Fibroblast of lung (primary cell): ENCODE measurements around the gene GPAT3. TPM values are rescaled to one million over a fixed set of nuclear protein-coding genes. Genes with fewer than 3 reads are reported as not detected.

Source experiments
- DNase-seq, 2 donors: peaks; one replicate each; pipeline versions ENCODE4 v3.0.0 to v3.0.0-alpha.2; 2010; ENCODE audit warnings: low read depth in 2 of 2
- H2AFZ ChIP-seq: 2 replicates; pipeline ENCODE4 v1.5.1; 2012; ENCODE audit warnings: low read length, control low read depth, inconsistent platforms
- H3K27ac ChIP-seq: 2 replicates; pipeline ENCODE4 v1.5.1; 2011; ENCODE audit warnings: low read length, control low read depth; ENCODE audit not compliant: insufficient read depth
- H3K27me3 ChIP-seq: 2 replicates; pipeline ENCODE4 v1.5.1; 2011; ENCODE audit warnings: mild to moderate bottlenecking, low read length; ENCODE audit not compliant: control insufficient read depth, insufficient read depth
- H3K36me3 ChIP-seq: 2 replicates; pipeline ENCODE4 v1.5.1; 2011; ENCODE audit warnings: low read length; ENCODE audit not compliant: control insufficient read depth, insufficient read depth
- H3K4me1 ChIP-seq: 2 replicates; pipeline ENCODE4 v1.5.1; 2011; ENCODE audit warnings: low read length; ENCODE audit not compliant: control insufficient read depth, insufficient read depth; ENCODE audit errors: extremely low read depth
- H3K4me2 ChIP-seq: 2 replicates; pipeline ENCODE4 v1.5.1; 2011; ENCODE audit warnings: low read length, control low read depth; ENCODE audit not compliant: insufficient read depth; ENCODE audit errors: extremely low read depth
- H3K4me3 ChIP-seq, 4 experiments: fragments of 200-600 bp in 1 of 4; sonication (generic) in 1 of 4; replicated peaks in 1 of 4; 2 replicates each; pipeline ENCODE4 v1.5.1; 2011 to 2016; ENCODE audit warnings: low read length in 4 of 4, low read depth in 3 of 4, mild to moderate bottlenecking in 3 of 4, control low read depth in 2 of 4, inconsistent platforms in 1 of 4, mixed read lengths in 1 of 4; ENCODE audit not compliant: insufficient read depth in 1 of 4; ENCODE audit errors: control extremely low read depth in 1 of 4
- H3K79me2 ChIP-seq: 2 replicates; pipeline ENCODE4 v1.5.1; 2012; ENCODE audit warnings: mild to moderate bottlenecking, low read length, inconsistent platforms; ENCODE audit not compliant: control insufficient read depth, insufficient read depth
- H3K9ac ChIP-seq: 2 replicates; pipeline ENCODE4 v1.5.1; 2011; ENCODE audit warnings: mild to moderate bottlenecking, low read length, control low read depth; ENCODE audit not compliant: insufficient read depth
- H3K9me3 ChIP-seq: 2 replicates; pipeline ENCODE4 v1.5.1; 2012; ENCODE audit warnings: low read depth, low read length; ENCODE audit not compliant: control insufficient read depth, insufficient read depth
- H4K20me1 ChIP-seq: 2 replicates; pipeline ENCODE4 v1.5.1; 2011; ENCODE audit warnings: low read length; ENCODE audit not compliant: control insufficient read depth, insufficient read depth; ENCODE audit errors: extremely low read depth
- EZH2 ChIP-seq: IDR thresholded peaks from 2 replicates; pipeline ENCODE4 v1.5.1; 2012; ENCODE audit warnings: low read length, control low read depth, mild to moderate bottlenecking; ENCODE audit errors: missing control alignments
- polyA minus RNA-seq: library from RNA; depleted of rRNA, polyadenylated mRNA; stranded (reverse); fragments of >200 nt; gene quantifications from 2 replicates; pipeline ENCODE4 v1.2.3, GENCODE V29; 2011; ENCODE audit warnings: low replicate concordance
- polyA plus RNA-seq, 2 donors: library from polyadenylated mRNA; depleted of rRNA in 1 of 2; stranded (reverse) in 1 of 2; unstranded in 1 of 2; fragments of >200 nt; gene quantifications; 2 replicates each; pipeline ENCODE4 v1.2.1, GENCODE V29; 2011 to 2012; ENCODE audit warnings: missing spikeins in 1 of 2
- total RNA-seq: library from RNA; depleted of rRNA; stranded (reverse); fragments of >200 nt; gene quantifications from 2 replicates; pipeline ENCODE4 v1.2.1, GENCODE V29; 2014
- TF ChIP-seq, protein P1 (sequence below), 2 donors: IDR thresholded peaks in 1 of 2; conservative IDR thresholded peaks in 1 of 2; 1 replicate in 1 of 2; 2 replicates in 1 of 2; pipeline ENCODE4 v1.5.1; 2011 to 2012; ENCODE audit warnings: low read length in 2 of 2, control low read depth in 1 of 2, inconsistent platforms in 1 of 2, low read depth in 1 of 2, mild to moderate bottlenecking in 1 of 2

GPAT3 gene
- total RNA-seq (2.1 and 4.1 TPM in 2 replicates), polyA plus RNA-seq (2.6 and 11.2 TPM in 2 replicates), polyA minus RNA-seq (3.6 and 3.7 TPM in 2 replicates)
- polyA plus RNA-seq (2012), result 1.7 and 7.1 TPM in 2 replicates

DNA sequence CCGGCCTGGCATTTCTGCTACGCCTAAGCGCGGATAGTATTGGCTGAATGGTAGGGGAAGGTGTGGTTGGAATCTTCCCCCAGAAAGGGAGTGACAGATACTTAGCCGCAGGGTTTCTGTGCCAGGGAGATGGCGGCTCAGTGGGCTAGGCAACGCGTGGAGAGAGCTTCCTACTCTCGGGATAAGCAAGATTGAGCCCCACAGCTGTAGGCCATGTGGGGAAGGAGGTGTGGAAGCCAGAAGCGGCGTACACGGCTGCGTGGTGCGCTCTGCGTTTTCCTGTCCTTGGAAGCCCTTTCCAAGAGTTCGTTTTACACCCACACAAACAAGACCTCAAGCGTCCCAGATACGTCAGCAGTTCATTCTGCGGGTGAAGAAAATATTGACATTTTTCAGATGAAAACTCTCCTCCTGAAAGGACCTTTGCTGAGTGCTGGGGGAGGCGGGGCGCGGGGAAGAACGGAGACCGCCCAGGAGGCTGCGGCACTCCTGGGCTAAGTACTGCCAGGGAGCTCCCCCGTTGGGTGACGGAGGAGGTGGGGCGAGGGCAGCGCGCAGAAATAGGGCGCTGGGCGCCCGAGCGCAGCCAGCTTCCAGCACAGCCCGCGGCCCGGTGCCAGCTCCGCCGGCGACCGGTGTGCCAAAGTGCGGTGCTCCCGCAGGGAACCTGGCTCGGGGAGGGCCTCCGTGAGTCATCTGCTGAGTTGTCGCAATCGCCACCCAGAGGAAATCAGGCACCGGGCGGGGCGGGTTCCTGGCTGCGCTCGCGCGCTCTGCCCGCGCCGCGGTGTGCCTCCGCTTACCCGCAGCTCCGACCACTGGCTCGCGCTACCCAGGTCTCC lies at the start of gene GPAT3:
GPAT3 (plus strand) TSS at position 589 of the 842 bp plus-strand sequence. CDS start 515 bp downstream, outside the sequence.
- TF ChIP-seq, protein P1, sequence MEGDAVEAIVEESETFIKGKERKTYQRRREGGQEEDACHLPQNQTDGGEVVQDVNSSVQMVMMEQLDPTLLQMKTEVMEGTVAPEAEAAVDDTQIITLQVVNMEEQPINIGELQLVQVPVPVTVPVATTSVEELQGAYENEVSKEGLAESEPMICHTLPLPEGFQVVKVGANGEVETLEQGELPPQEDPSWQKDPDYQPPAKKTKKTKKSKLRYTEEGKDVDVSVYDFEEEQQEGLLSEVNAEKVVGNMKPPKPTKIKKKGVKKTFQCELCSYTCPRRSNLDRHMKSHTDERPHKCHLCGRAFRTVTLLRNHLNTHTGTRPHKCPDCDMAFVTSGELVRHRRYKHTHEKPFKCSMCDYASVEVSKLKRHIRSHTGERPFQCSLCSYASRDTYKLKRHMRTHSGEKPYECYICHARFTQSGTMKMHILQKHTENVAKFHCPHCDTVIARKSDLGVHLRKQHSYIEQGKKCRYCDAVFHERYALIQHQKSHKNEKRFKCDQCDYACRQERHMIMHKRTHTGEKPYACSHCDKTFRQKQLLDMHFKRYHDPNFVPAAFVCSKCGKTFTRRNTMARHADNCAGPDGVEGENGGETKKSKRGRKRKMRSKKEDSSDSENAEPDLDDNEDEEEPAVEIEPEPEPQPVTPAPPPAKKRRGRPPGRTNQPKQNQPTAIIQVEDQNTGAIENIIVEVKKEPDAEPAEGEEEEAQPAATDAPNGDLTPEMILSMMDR (conservative IDR thresholded peaks at IDR 0.05 in 1 of 2, IDR thresholded peaks at IDR 0.05 in 1 of 2; ENCODE audit: low read depth in 1 of 2, low read length in 2 of 2), result no peak
- TF ChIP-seq EZH2, result no peak

DNA sequence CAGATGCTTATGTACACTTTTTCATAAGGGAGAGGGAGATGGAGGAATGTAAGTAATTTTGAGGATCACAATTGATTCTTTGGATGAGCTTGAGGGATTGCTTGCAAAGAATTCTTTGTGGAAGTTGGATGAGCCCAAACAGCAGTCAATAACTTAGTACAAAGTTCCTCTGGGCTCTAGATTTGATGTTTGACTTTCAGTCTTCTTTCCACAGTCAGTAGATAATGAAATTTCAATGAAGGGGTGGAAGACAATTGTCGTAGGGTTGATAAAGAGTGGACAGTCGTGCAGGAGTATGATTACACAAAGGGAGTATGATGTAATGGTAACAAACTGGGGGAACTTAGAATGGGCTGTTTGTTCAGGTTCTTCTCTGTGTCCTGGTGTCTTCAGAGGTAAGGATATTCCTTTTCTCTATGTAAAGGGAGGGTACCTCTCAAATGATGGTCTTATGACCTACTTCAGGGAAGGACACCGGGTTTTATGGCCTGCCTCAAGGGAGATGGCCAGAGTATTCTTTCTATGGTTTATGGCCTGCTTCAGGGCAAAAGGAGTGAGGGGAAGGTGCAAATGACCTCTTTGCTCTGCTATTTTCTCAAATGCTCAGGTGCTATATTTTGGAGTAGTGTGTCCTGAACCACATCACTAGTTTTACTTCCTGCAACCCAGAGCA lies 49.3 kb upstream of the GPAT3 start:
- no peaks in the 10 kb centered on the region for H4K20me1 ChIP-seq
- no peaks in the 10 kb centered on the region for H3K27me3 ChIP-seq
- H3K79me2 ChIP-seq, result peaks cover 2% of the 10 kb centered on the region
- H3K4me3 ChIP-seq, result no peak overlapping the region
- H3K4me2 ChIP-seq, result no peak overlapping the region
- peak overlapping the region; percentile 27 for H2AFZ ChIP-seq
- no peak overlapping the region for H3K9ac ChIP-seq
- H3K4me1 ChIP-seq, result no peaks in the 10 kb centered on the region
- no peak overlapping the region for H3K27ac ChIP-seq
- no peaks in the 10 kb centered on the region for H3K9me3 ChIP-seq
- no peak for DNase-seq
- H3K36me3 ChIP-seq, result no peaks in the 10 kb centered on the region
- TF ChIP-seq, protein P1 (conservative IDR thresholded peaks at IDR 0.05 in 1 of 2, IDR thresholded peaks at IDR 0.05 in 1 of 2; ENCODE audit: low read depth in 1 of 2, low read length in 2 of 2), result no peak
- no peak for TF ChIP-seq EZH2

More for the DNA sequence above, at the start of gene GPAT3:
- Histone ChIP-seq H3K36me3 (no peaks in the 10 kb centered on the region), H3K4me2 (peak within 1 kb of the TSS; percentile 98), H4K20me1 (no peaks in the 10 kb centered on the region), H3K27ac (peak within 1 kb of the TSS; percentile 82), H3K4me1 (peaks cover 8% of the 10 kb centered on the region), H3K9me3 (no peaks in the 10 kb centered on the region), H3K4me3 (peak within 1 kb of the TSS; percentile 79 to 97 (median 88)), H2AFZ (peak within 1 kb of the TSS; percentile 96), H3K9ac (peak within 1 kb of the TSS; percentile 78), H3K27me3 (peaks cover 12% of the 10 kb centered on the region), H3K79me2 (peaks cover 22% of the 10 kb centered on the region)
- DNase-seq, result peak; percentile 72 to 75

DNA sequence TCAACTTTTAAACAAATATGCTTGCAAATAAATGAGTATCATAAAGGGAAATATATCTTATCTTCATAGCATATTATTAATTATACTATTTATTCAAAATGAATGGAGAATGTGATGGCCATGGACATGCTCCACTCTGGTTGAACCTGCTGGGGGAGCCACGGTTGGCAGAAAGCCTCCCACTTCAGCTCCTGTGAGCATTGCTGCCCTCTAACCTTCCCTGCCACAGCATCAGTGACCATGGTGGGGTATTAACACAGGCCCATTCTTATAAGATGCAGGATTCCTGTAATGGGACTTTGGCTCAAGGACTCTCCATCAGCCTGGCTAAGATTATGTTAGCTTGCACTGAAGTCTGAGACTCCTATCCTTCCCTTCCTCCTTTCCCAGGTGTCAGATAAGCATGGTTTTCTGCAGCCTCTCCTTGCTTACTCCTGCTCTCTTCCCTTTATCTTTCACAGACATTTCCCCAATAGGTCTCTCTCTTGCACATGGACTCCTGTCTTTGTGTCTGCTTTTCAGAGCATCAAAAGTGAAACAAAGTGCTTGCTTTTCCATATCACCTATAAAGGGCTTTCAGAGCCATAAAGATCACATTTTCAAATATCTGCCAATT lies 46.1 kb upstream of the GPAT3 start:
- no peaks in the 10 kb centered on the region for H4K20me1 ChIP-seq
- no peak overlapping the region for H3K9ac ChIP-seq
- no peaks in the 10 kb centered on the region for H3K36me3 ChIP-seq
- TF ChIP-seq EZH2, result no peak
- TF ChIP-seq, protein P1 (conservative IDR thresholded peaks at IDR 0.05 in 1 of 2, IDR thresholded peaks at IDR 0.05 in 1 of 2; ENCODE audit: low read depth in 1 of 2, low read length in 2 of 2), result no peak
- no peak overlapping the region for H3K4me2 ChIP-seq
- peak overlapping the region; percentile 19 for H2AFZ ChIP-seq
- H3K4me1 ChIP-seq, result no peaks in the 10 kb centered on the region
- H3K9me3 ChIP-seq, result no peaks in the 10 kb centered on the region
- H3K4me3 ChIP-seq, result no peak overlapping the region
- H3K27ac ChIP-seq, result no peak overlapping the region
- no peak for DNase-seq
- H3K27me3 ChIP-seq, result no peaks in the 10 kb centered on the region
- H3K79me2 ChIP-seq, result no peaks in the 10 kb centered on the region
